ENCODE results near the gene BEST1. TPM values are rescaled to one million over a fixed set of nuclear protein-coding genes. Genes with fewer than 3 reads are reported as not detected.

BEST1 gene
- polyA plus RNA-seq, 1 donor from 2014 or later = 6.4 TPM

GRCh38 chr11:62012451-62012831 is 62.3 kb downstream of the BEST1 start:
- Histone ChIP-seq H4K20me1 (ENCODE audit: insufficient read depth) (no peaks in the 10 kb centered on the region), H3K27me3 (ENCODE audit: insufficient read depth, low read depth, low read length) (no peaks in the 10 kb centered on the region), H2AFZ (ENCODE audit: low read depth, low read length) (no peak overlapping the region), H3K36me3 (ENCODE audit: insufficient read depth, low read length) (no peaks in the 10 kb centered on the region), H3K27ac (ENCODE audit: low read length) (no peak overlapping the region), H3K9me3 (ENCODE audit: low read length) (no peaks in the 10 kb centered on the region), H3K79me2 (replicated peaks; ENCODE audit: insufficient read depth, low read length) (no peaks in the 10 kb centered on the region), H3K4me2 (ENCODE audit: low read length) (no peak overlapping the region), H3K9ac (ENCODE audit: low read length) (no peak overlapping the region), H3K4me3 (ENCODE audit: low read length) (no peak overlapping the region), H3K9me2 (ENCODE audit: insufficient read depth, low read length) (no peaks in the 10 kb centered on the region), H3F3A (ENCODE audit: insufficient read depth, low read length, poor library complexity, severe bottlenecking) (no peaks in the 10 kb centered on the region)
- TF ChIP-seq CTCF (IDR thresholded peaks at IDR 0.05; ENCODE audit: poor library complexity, severe bottlenecking) (no peak), EP300 (conservative IDR thresholded peaks at IDR 0.05; ENCODE audit: poor library complexity, severe bottlenecking) (no peak), TAF1 (IDR thresholded peaks at IDR 0.05; ENCODE audit: low read depth) (no peak), MXI1 (conservative IDR thresholded peaks at IDR 0.05; ENCODE audit: poor library complexity, severe bottlenecking) (no peak), POLR2AphosphoS5 (IDR thresholded peaks at IDR 0.05) (no peak), REST (IDR thresholded peaks at IDR 0.05; ENCODE audit: borderline replicate concordance) (no peak), SMC3 (conservative IDR thresholded peaks at IDR 0.05; ENCODE audit: poor library complexity) (no peak), EZH2 (IDR thresholded peaks at IDR 0.05; ENCODE audit: borderline replicate concordance, insufficient read depth, low read length, poor library complexity, severe bottlenecking) (no peak), RAD21 (conservative IDR thresholded peaks at IDR 0.05) (no peak)

- Histone ChIP-seq H3K36me3 (ENCODE audit: insufficient read depth, low read length) (no peaks in the 10 kb centered on the region), H2AFZ (ENCODE audit: low read depth, low read length) (no peak overlapping the region), H3K9me3 (ENCODE audit: low read length) (no peaks in the 10 kb centered on the region), H3F3A (ENCODE audit: insufficient read depth, low read length, poor library complexity, severe bottlenecking) (no peaks in the 10 kb centered on the region), H3K4me3 (ENCODE audit: low read length) (no peak overlapping the region), H3K79me2 (replicated peaks; ENCODE audit: insufficient read depth, low read length) (no peaks in the 10 kb centered on the region), H3K4me2 (ENCODE audit: low read length) (no peak overlapping the region), H3K27me3 (ENCODE audit: insufficient read depth, low read depth, low read length) (no peaks in the 10 kb centered on the region), H4K20me1 (ENCODE audit: insufficient read depth) (no peaks in the 10 kb centered on the region), H3K9me2 (ENCODE audit: insufficient read depth, low read length) (no peaks in the 10 kb centered on the region), H3K27ac (ENCODE audit: low read length) (no peak overlapping the region), H3K9ac (ENCODE audit: low read length) (no peak overlapping the region)
- no peak for TF ChIP-seq SMC3 (conservative IDR thresholded peaks at IDR 0.05; ENCODE audit: poor library complexity)
- no peak for TF ChIP-seq REST (IDR thresholded peaks at IDR 0.05; ENCODE audit: borderline replicate concordance)
- no peak for TF ChIP-seq RAD21 (conservative IDR thresholded peaks at IDR 0.05)
- no peak for TF ChIP-seq TAF1 (IDR thresholded peaks at IDR 0.05; ENCODE audit: low read depth)
- no peak for TF ChIP-seq EP300 (conservative IDR thresholded peaks at IDR 0.05; ENCODE audit: poor library complexity, severe bottlenecking)
- no peak for TF ChIP-seq EZH2 (IDR thresholded peaks at IDR 0.05; ENCODE audit: borderline replicate concordance, insufficient read depth, low read length, poor library complexity, severe bottlenecking)
- TF ChIP-seq CTCF (IDR thresholded peaks at IDR 0.05; ENCODE audit: poor library complexity, severe bottlenecking) = no peak
- no peak for TF ChIP-seq MXI1 (conservative IDR thresholded peaks at IDR 0.05; ENCODE audit: poor library complexity, severe bottlenecking)
- TF ChIP-seq POLR2AphosphoS5 (IDR thresholded peaks at IDR 0.05) = no peak
These were observed 62.8 kb downstream of the BEST1 start for GRCh38 chr11:62012832-62013461.
